Measurements from ENCODE around the gene PNMA1.
A peak's percentile ranks its signal among the peaks of the same experiment; 100 is the strongest.

Gene PNMA1

GRCh38 chr14:73713803-73714655 is at the start of gene PNMA1:
Gene PNMA1 (minus strand): TSS chr14:73714384. CDS start chr14:73713639, 745 bp downstream.
- peak; percentile 78 for DNase-seq

- DNase-seq, result no peak
These were observed 49.2 kb upstream of the PNMA1 start for GRCh38 chr14:73763396-73763795.

- no peak for DNase-seq
These were observed 48.2 kb upstream of the PNMA1 start for GRCh38 chr14:73762375-73762822.

GRCh38 chr14:73761618-73762355 is 47.6 kb upstream of the PNMA1 start:
- no peak for DNase-seq

GRCh38 chr14:73760598-73761586 is 46.7 kb upstream of the PNMA1 start:
- DNase-seq, result no peak

GRCh38 chr14:73759714-73760597 is 45.8 kb upstream of the PNMA1 start:
- peak; percentile 94 for DNase-seq

GRCh38 chr14:73759183-73759713 is 45.1 kb upstream of the PNMA1 start:
- peak; percentile 37 for DNase-seq

GRCh38 chr14:73758392-73759182 is 44.4 kb upstream of the PNMA1 start:
- peak; percentile 60 for DNase-seq

- no peak for DNase-seq
These were observed 43.8 kb upstream of the PNMA1 start for GRCh38 chr14:73757876-73758391.

GRCh38 chr14:73757381-73757780 is 43.2 kb upstream of the PNMA1 start:
- no peak for DNase-seq

GRCh38 chr14:73755434-73756014 is 41.3 kb upstream of the PNMA1 start:
- DNase-seq, result no peak

- DNase-seq, result no peak
These were observed 40.8 kb upstream of the PNMA1 start for GRCh38 chr14:73754911-73755360.

- DNase-seq, result no peak
These were observed 40.0 kb upstream of the PNMA1 start for GRCh38 chr14:73753887-73754795.

- no peak for DNase-seq
These were observed 39.1 kb upstream of the PNMA1 start for GRCh38 chr14:73753124-73753886.

- DNase-seq, result no peak
These were observed 38.3 kb upstream of the PNMA1 start for GRCh38 chr14:73752297-73752992.

GRCh38 chr14:73751157-73751691 is 37.0 kb upstream of the PNMA1 start:
- no peak for DNase-seq

GRCh38 chr14:73750531-73750901 is 36.3 kb upstream of the PNMA1 start:
- DNase-seq, result no peak
